ENCODE data around the gene AKAP13.

GRCh38 chr15:85592148-85592547 lies 211.7 kb downstream of the AKAP13 start:
- no peak for TF ChIP-seq CTCF (IDR thresholded peaks at IDR 0.05)
- TF ChIP-seq POLR2A (IDR thresholded peaks at IDR 0.05): no peak
